Uterus (tissue), 4 donors: ENCODE measurements around the gene SLC25A25. TPM values are rescaled to one million over a fixed set of nuclear protein-coding genes. Genes with fewer than 3 reads are reported as not detected.

Experiments
- DNase-seq, 2 donors: peaks; one replicate each; pipeline ENCODE4 v3.0.0-alpha.2; 2019 to 2020
- H3K27ac ChIP-seq, 2 donors: fragments of 200-600 bp; sonication (generic); 1 replicate in 1 of 2; 2 replicates in 1 of 2; pipeline ENCODE4 v1.5.1; 2016 to 2018
- H3K27me3 ChIP-seq, 2 donors: fragments of 200-600 bp; sonication (generic); one replicate each; pipeline ENCODE4 v1.5.1; 2018 to 2019; ENCODE audit warnings: control low read depth in 1 of 2
- H3K36me3 ChIP-seq, 2 donors: fragments of 200-600 bp; sonication (generic); one replicate each; pipeline ENCODE4 v1.5.1; 2019; ENCODE audit warnings: control low read depth in 1 of 2
- H3K4me1 ChIP-seq, 2 donors: fragments of 200-600 bp; sonication (generic); one replicate each; pipeline ENCODE4 v1.5.1; 2018 to 2019; ENCODE audit warnings: control low read depth in 1 of 2
- H3K4me3 ChIP-seq, 2 donors: fragments of 200-600 bp; sonication (generic); 1 replicate in 1 of 2; 2 replicates in 1 of 2; pipeline ENCODE4 v1.5.1; 2018 to 2019; ENCODE audit warnings: mild to moderate bottlenecking in 1 of 2
- H3K9me3 ChIP-seq, 2 donors: fragments of 200-600 bp; sonication (generic); one replicate each; pipeline ENCODE4 v1.5.1; 2019; ENCODE audit warnings: control low read depth in 1 of 2
- CTCF ChIP-seq, 4 experiments: fragments of 200-600 bp in 2 of 4; fragments of 450-650 bp in 2 of 4; sonication (generic) in 2 of 4; IDR thresholded peaks; one replicate each; pipeline ENCODE4 v1.5.1; 2016 to 2019; ENCODE audit warnings: antibody characterized with exemption in 4 of 4, mild to moderate bottlenecking in 2 of 4, moderate library complexity in 1 of 4
- POLR2A ChIP-seq, 2 donors: fragments of 450-650 bp; IDR thresholded peaks; one replicate each; pipeline ENCODE4 v1.6.1; 2016; ENCODE audit warnings: antibody characterized with exemption in 2 of 2, mild to moderate bottlenecking in 1 of 2, moderate library complexity in 1 of 2
- intact Hi-C: fragments of 100-400 bp; cut with DNase I; formaldehyde crosslinking; loops from one replicate; pipeline ENCODE4 v1.15.1; 2023; ENCODE audit warnings: low total_unique reads
- total RNA-seq, 4 donors: library from RNA; depleted of rRNA in 3 of 4; stranded (reverse); fragments of >200 nt in 3 of 4; gene quantifications; one replicate each; pipeline versions ENCODE4 v1.1.0 to v1.2.4, GENCODE V29; 2014 to 2023
- donor health status: DM: yes; HTN: yes; CAD: no.

The SLC25A25 gene
- total RNA-seq, 4 donors from 2014 or later: 14.3 to 49.7 (median 49.0) TPM

GRCh38 chr9:128150594-128151308 lies 82.7 kb downstream of the SLC25A25 start:
- Histone ChIP-seq H3K4me3 (no peak overlapping the region), H3K27me3 (no peaks in the 10 kb centered on the region), H3K36me3 (no peaks in the 10 kb centered on the region), H3K9me3 (no peaks in the 10 kb centered on the region), H3K4me1 (no peaks in the 10 kb centered on the region), H3K27ac (no peak overlapping the region)
- TF ChIP-seq CTCF (IDR thresholded peaks at IDR 0.05) (no peak), POLR2A (IDR thresholded peaks at IDR 0.05) (no peak)
- DNase-seq: no peak
- intact Hi-C loops: no loop called here

GRCh38 chr9:128151309-128152132 lies 83.5 kb downstream of the SLC25A25 start:
- no peaks in the 10 kb centered on the region for H3K4me1 ChIP-seq
- H3K9me3 ChIP-seq: no peaks in the 10 kb centered on the region
- H3K4me3 ChIP-seq: no peak overlapping the region
- intact Hi-C loops: no loop called here
- H3K36me3 ChIP-seq: no peaks in the 10 kb centered on the region
- DNase-seq: no peak
- H3K27me3 ChIP-seq: no peaks in the 10 kb centered on the region
- no peak for TF ChIP-seq CTCF (IDR thresholded peaks at IDR 0.05)
- no peak for TF ChIP-seq POLR2A (IDR thresholded peaks at IDR 0.05)
- H3K27ac ChIP-seq: no peak overlapping the region

DNA sequence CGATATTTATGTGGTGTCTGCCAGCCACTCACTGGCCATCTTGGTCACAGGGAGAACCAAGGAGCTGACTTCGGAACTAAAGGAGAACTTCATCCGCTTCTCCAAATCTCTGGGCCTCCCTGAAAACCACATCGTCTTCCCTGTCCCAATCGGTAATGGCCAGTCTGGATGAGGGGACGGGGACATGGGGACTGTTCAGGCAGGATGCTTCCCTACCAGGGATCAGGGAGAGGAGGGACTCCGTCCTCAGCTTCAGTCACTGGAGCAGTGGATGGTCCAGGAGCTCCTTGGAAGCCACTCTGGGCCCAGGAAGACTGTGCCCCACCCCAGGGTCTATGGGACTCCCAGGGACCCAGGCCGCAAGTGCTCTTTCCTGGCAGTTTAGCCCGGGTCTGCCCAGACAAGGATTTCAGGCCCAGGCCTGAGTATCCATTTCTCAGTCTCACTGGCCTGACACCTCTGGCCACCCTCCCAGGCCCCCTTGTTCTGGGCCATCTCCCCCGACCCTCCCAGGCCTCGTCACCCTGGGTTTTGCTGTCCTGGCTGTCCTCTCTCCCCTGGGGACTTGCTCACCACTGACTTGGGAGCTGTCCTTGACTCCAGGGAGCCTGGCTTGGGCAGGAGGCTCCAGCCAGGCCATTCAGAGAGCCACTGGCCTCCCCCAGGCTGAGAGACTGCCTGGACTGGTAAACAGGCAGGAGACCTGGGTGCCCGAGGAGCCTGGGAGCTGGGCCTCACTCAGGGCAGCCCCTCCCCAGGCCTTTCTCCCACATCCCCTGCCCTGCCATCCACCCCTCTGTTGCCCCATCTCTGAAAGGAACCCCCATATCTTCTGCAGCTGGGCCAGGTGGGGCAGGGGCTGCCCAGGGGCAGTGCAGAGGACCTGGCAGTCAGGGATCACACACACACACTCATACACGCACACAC lies 84.4 kb downstream of the SLC25A25 start:
- intact Hi-C loops: no loop called here
- Histone ChIP-seq H3K4me1 (no peaks in the 10 kb centered on the region), H3K36me3 (no peaks in the 10 kb centered on the region), H3K27me3 (no peaks in the 10 kb centered on the region), H3K9me3 (no peaks in the 10 kb centered on the region), H3K27ac (no peak overlapping the region), H3K4me3 (no peak overlapping the region)
- no peak for DNase-seq
- no peak for TF ChIP-seq CTCF (IDR thresholded peaks at IDR 0.05)
- TF ChIP-seq POLR2A (IDR thresholded peaks at IDR 0.05): no peak

- H3K9me3 ChIP-seq: no peaks in the 10 kb centered on the region
- intact Hi-C loops: no loop called here
- H3K36me3 ChIP-seq: no peaks in the 10 kb centered on the region
- H3K27ac ChIP-seq: no peak overlapping the region
- H3K27me3 ChIP-seq: no peaks in the 10 kb centered on the region
- H3K4me1 ChIP-seq: no peaks in the 10 kb centered on the region
- H3K4me3 ChIP-seq: no peak overlapping the region
- no peak for DNase-seq
- TF ChIP-seq POLR2A (IDR thresholded peaks at IDR 0.05) (no peak), CTCF (IDR thresholded peaks at IDR 0.05) (no peak)
These were observed 85.3 kb downstream of the SLC25A25 start for GRCh38 chr9:128153060-128153946.
